Adrenal gland (tissue), 5 donors: ENCODE measurements around the gene PRMT7.

Source experiments
- POLR2A ChIP-seq, 2 donors: fragments of 450-650 bp; IDR thresholded peaks; one replicate each; pipeline ENCODE4 v1.6.1; 2017; ENCODE audit warnings: antibody characterized with exemption in 2 of 2, mild to moderate bottlenecking in 2 of 2, moderate library complexity in 1 of 2
- TF ChIP-seq, protein P1 (sequence below), 6 experiments: fragments of 450-650 bp in 4 of 6; fragments of 200-600 bp in 2 of 6; sonication (generic) in 1 of 6; IDR thresholded peaks; 1 replicate in 5 of 6; 2 replicates in 1 of 6; pipeline versions ENCODE4 v1.5.1 to v1.8.0; 2016 to 2021; ENCODE audit warnings: antibody characterized with exemption in 6 of 6, mild to moderate bottlenecking in 2 of 6, moderate library complexity in 1 of 6
- donor health status: DM: no; HTN: no; CAD: no.

DNA sequence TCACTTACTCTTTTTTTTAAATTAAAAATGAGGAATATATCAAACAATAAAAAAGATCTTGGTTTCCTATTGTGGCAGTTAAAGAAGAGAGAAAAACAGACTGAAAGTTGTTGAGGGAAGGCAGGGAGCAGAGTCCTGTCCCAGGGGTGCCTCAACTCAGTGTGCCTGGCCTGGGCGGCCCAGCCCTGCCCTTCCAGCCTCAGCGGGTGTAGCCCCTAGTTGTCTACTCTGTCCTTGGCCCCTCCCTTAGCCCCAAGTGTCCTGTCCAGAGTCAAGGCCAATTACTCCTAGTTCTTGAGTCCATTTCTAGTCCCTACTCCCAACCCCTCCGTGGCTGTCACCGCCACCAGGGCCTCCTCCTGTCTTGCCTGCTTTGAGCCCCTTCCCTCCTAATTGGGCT, 85.0 kb downstream of the PRMT7 start:
- TF ChIP-seq, protein P1, sequence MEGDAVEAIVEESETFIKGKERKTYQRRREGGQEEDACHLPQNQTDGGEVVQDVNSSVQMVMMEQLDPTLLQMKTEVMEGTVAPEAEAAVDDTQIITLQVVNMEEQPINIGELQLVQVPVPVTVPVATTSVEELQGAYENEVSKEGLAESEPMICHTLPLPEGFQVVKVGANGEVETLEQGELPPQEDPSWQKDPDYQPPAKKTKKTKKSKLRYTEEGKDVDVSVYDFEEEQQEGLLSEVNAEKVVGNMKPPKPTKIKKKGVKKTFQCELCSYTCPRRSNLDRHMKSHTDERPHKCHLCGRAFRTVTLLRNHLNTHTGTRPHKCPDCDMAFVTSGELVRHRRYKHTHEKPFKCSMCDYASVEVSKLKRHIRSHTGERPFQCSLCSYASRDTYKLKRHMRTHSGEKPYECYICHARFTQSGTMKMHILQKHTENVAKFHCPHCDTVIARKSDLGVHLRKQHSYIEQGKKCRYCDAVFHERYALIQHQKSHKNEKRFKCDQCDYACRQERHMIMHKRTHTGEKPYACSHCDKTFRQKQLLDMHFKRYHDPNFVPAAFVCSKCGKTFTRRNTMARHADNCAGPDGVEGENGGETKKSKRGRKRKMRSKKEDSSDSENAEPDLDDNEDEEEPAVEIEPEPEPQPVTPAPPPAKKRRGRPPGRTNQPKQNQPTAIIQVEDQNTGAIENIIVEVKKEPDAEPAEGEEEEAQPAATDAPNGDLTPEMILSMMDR (IDR thresholded peaks at IDR 0.05) = no peak
- TF ChIP-seq POLR2A (IDR thresholded peaks at IDR 0.05) = no peak
